NCI-H748 treated with DMSO at 0.1 percent for 48 hours (cell line): ENCODE results near the gene UTS2B.
"Not testable (repeated sequence)": the region's sequence is repeated elsewhere in the genome, so short reads cannot be mapped to it uniquely, and the experiment has no call there.

Experiments used
- DNase-seq: peaks from one replicate; lab custom pipeline; 2025; lab: John Stamatoyannopoulos, UW

Gene UTS2B

GRCh38 chr3:191280111-191280510, 50.2 kb downstream of the UTS2B start:
- DNase-seq, result no peak

DNA sequence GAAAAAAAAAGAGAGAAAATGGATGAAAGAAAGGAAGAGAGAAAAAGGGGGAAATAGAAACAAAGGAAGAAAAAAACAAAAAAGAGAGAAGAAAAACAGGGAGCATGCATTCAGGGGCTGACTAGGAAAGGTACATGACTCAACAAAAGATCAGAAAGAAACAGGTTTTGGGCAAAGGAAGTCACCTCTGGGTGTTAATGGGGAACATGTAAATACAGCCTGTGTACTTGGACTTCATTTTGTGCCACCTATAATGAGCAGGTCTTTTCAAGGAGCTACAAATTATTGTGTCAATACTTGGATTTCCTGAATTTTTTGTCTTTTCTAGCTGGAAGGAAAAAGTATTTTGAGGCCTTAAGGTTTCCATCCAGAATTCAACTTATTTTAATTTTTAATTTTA, 54.6 kb downstream of the UTS2B start:
- DNase-seq, result no peak

- DNase-seq, result not testable (repeated sequence)
Observed at GRCh38 chr3:191275244-191275643, 55.1 kb downstream of the UTS2B start.

DNA sequence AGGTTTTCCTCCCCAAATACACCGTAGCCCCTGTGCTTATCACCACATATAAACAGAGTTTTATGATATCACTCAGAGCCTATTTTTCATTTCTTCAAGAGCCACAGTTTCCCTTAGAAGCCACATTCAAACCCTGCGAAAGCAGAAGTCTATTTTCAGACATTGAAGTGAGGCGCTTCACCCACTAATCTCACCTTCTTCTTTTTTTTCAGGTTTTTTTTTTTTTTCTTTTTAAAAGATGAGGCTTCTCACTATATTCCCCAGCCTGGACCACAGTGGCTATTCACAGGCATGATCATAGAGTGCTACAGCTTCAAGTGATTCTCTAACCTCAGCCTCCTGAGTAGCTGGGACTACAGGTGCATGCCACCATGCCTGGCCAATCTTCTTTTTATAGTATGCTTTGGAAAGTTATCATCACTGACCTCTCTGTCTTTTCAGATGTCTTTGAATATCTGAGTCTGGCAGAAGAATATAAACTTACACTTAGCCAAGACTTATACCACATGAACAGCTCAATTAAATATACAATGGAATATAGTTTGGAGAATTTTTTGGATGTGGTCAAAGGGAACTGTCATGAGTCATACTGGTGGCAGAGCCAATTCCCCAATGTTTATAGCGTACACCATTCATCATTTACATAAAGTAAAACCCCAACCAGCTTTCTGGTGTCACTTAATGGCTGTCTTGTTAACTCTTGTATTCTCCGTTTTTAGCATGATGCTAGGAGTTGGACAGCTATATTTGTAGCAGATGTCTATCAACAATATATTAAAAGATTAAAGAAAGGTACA, 60.8 kb downstream of the UTS2B start:
- DNase-seq, result no peak

GRCh38 chr3:191268737-191269136, 61.6 kb downstream of the UTS2B start:
- no peak for DNase-seq

DNA sequence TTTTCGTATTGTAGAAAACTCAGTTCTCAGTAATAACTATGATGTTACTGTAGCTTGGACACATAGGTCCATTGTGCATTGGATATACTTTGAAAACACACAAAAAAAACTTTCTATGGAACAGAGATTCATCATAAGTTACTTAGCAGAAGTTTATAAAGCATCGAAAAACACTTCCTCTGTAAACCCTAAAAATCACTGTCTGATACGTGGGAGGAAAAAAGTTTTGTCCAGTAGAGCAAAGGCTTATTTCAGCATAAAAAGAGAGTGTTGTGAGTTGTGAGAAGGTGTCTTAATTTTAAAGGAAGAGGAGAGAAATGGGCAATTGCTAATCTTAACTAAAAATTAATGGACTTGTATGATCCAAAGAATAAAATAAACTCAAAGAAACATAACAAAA, 66.5 kb downstream of the UTS2B start:
- DNase-seq, result no peak

DNA sequence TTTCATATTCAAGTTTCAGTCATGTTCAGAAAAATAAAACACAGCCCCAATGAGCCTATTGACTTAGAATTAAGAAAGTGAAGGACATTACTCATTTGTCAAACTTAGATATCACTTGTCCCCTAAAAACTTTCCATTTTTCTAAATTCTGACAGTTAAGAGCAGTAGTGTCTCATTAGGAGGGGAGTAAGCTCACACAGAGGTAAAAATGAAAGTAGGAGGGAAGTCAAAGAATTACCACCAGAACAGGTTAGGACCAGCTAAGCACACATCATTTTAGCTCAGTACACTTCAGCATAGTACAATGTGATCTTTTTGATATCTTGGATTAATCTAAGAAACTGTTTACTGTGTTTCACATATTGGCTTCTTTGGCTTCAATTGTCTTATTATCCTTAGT, 67.0 kb downstream of the UTS2B start:
- DNase-seq, result no peak

GRCh38 chr3:191262650-191263049, 67.7 kb downstream of the UTS2B start:
- no peak for DNase-seq

- DNase-seq, result no peak
Observed at GRCh38 chr3:191261304-191261638, 69.1 kb downstream of the UTS2B start.

- DNase-seq, result no peak
Observed at GRCh38 chr3:191260431-191261303, 69.7 kb downstream of the UTS2B start.

DNA sequence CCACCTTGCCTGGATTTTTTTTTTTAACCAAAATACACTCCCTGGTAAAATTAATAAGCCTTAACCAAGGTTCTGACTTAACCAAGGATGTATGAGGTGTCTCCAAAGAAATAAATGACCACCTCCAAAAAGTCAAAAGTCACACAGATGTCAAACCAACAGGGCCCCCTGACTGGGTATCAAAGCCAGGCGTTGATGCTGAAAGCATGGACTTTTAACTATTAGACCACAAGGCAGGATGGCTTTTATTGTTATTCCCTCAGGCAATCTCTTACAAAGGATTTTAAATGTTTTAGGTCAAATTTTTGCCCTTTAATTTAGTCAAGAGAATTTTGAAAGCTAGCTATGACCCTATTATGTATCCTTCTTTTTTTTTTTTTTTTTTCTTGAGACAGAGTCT, 70.8 kb downstream of the UTS2B start:
- DNase-seq, result no peak

DNA sequence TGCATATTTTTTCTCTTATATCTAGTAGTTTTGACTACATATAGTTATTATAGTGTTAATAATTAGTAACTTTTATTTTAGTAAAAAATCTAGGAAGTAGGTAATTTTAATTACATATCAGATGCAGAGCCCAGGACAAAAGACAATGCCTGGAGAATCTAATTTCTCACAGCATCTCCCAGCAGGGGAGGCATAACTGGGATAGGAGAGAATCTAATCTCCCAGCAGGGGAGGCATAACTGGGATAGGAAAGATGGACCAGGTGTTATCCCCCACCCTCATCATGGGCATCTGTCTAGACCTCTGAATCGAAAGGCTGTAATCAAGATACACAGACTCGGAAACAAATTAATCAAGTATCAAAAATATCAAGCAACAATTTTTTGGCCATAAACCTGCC, 73.0 kb downstream of the UTS2B start:
- no peak for DNase-seq

GRCh38 chr3:191256405-191256804, 73.9 kb downstream of the UTS2B start:
- DNase-seq, result no peak

DNA sequence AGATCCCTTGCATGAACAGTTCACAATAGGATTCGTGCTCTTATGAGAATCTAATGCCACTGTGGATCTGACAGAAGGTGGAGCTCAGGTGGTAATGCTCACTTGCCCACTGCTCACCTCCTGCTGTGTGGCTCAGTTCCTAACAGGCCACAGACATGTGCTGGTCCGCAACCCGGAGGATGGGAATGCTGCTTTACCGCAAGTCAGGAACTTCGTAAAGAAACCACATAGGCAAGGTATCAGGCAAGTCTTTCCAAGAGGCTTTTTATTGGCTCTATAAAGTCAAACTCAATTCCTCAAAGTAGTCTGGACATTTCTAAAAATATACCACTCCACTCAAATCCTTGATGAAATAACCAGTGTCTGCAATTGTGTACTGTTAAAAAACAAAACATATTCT, 75.2 kb downstream of the UTS2B start:
- DNase-seq, result no peak

- no peak for DNase-seq
Observed at GRCh38 chr3:191254098-191254873, 76.0 kb downstream of the UTS2B start.

GRCh38 chr3:191253089-191253799, 77.1 kb downstream of the UTS2B start:
- no peak for DNase-seq

GRCh38 chr3:191246630-191247029, 83.7 kb downstream of the UTS2B start:
- DNase-seq, result no peak

- DNase-seq, result not testable (repeated sequence)
Observed at GRCh38 chr3:191246034-191246433, 84.3 kb downstream of the UTS2B start.

DNA sequence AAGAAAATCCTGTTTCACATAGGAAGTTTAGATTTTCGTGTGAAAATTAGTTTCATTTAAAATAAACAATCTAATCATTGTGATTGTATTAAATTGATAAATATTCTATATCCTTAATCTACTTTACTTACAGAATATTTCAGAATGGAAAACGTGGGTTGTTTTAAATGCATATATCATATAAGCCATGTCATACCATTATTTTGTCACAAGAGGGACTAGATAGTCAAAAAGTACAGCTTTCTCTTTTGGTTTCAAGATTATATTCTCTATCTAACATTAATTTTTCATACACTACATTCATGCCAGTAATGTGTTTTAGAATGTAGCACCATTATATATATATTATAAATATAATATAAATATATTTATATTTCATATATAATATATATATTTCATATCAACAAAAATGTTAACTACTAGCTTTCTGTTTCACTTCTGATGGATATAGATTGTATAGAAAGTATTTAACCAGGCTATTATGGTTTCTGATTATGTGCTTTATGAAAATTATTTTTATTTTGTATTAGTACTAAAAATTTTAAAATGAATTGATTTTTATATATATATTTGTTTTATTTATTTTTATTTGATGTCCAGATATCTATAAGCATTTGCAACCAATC, 86.0 kb downstream of the UTS2B start:
- DNase-seq, result no peak

DNA sequence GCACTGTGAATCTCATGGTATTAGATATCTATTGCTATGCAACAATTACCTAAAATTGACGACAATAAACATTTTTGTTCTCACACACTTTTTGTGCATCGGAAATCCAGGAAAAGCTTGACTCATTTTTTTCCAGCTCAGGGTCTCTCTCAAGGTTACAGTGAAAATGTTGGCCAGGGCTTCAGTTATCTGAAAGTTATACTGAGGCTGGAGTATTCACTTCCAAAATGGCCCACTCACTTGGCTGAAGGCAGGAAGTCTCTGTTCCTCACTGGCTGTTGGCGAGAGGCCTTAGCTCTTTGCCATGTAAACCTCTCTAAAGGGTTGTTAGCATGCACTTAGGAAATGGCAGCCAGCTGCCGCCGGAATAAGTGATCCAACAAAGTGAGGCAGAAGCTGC, 89.8 kb downstream of the UTS2B start:
- DNase-seq, result no peak

- DNase-seq, result no peak
Observed at GRCh38 chr3:191239407-191240031, 90.8 kb downstream of the UTS2B start.
